HEK293T (cell line): Measurements from ENCODE around the gene PDCD1LG2.

ENCODE experiments used
- ARNT ChIP-seq: fragments of 450-650 bp; IDR thresholded peaks from 2 replicates; pipeline ENCODE4 v1.6.1; 2017; ENCODE audit warnings: mild to moderate bottlenecking
- BHLHE40 ChIP-seq: fragments of 450-650 bp; IDR thresholded peaks from 2 replicates; pipeline ENCODE4 v1.6.1; 2016; ENCODE audit warnings: mild to moderate bottlenecking, moderate library complexity, borderline replicate concordance
- CTBP1 ChIP-seq: fragments of 450-650 bp; IDR thresholded peaks from 2 replicates; pipeline ENCODE4 v1.6.1; 2016; ENCODE audit warnings: borderline replicate concordance
- ELF4 ChIP-seq: fragments of 450-650 bp; IDR thresholded peaks from 2 replicates; pipeline ENCODE4 v1.6.1; 2017; ENCODE audit warnings: antibody characterized with exemption
- FOXK2 ChIP-seq: fragments of 450-650 bp; IDR thresholded peaks from 2 replicates; pipeline ENCODE4 v1.6.1; 2016; ENCODE audit warnings: mild to moderate bottlenecking
- FOXM1 ChIP-seq: fragments of 450-650 bp; IDR thresholded peaks from 2 replicates; pipeline ENCODE4 v1.6.1; 2017; ENCODE audit warnings: mild to moderate bottlenecking, borderline replicate concordance
- L3MBTL2 ChIP-seq: fragments of 450-650 bp; conservative IDR thresholded peaks from 2 replicates; pipeline ENCODE4 v1.6.1; 2016; ENCODE audit warnings: mild to moderate bottlenecking
- SP1 ChIP-seq: fragments of 450-650 bp; IDR thresholded peaks from 2 replicates; pipeline ENCODE4 v1.6.1; 2017
- TARDBP ChIP-seq: fragments of 450-650 bp; IDR thresholded peaks from 2 replicates; pipeline ENCODE4 v1.6.1; 2016
- ZNF384 ChIP-seq: fragments of 450-650 bp; IDR thresholded peaks from 2 replicates; pipeline ENCODE4 v1.6.1; 2016
- TF ChIP-seq, protein P1 (sequence below): fragments of 450-650 bp; IDR thresholded peaks from 2 replicates; pipeline ENCODE4 v1.6.1; 2016

DNA sequence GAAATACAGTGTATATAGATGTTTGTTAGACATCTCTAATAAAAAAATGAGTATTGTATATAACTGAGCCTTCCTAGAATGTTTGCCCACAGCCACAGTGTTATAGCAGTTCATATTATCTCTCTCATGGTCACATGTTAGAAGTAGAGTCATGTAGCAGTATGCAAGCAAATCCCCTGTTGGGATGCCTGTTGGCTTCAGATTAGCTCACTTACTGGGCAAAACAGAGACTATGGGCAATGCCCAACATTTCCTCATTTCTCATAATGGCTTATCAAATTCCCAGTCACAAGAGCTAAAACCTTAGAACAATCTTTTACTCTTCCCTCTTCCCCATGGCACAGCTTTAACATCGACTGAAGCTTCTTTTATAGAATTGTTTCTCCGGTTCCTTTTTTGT, 27.0 kb upstream of the PDCD1LG2 start:
- TF ChIP-seq FOXM1 (no peak), L3MBTL2 (no peak), BHLHE40 (no peak), SP1 (no peak), ARNT (no peak), ELF4 (no peak), TARDBP (no peak), ZNF384 (no peak), CTBP1 (no peak), FOXK2 (no peak)
- TF ChIP-seq, protein P1, sequence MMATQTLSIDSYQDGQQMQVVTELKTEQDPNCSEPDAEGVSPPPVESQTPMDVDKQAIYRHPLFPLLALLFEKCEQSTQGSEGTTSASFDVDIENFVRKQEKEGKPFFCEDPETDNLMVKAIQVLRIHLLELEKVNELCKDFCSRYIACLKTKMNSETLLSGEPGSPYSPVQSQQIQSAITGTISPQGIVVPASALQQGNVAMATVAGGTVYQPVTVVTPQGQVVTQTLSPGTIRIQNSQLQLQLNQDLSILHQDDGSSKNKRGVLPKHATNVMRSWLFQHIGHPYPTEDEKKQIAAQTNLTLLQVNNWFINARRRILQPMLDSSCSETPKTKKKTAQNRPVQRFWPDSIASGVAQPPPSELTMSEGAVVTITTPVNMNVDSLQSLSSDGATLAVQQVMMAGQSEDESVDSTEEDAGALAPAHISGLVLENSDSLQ, result no peak
